Umbilical cord (tissue), 2 donors: ENCODE data around the gene PGF. TPM values are rescaled to one million over a fixed set of nuclear protein-coding genes. Genes with fewer than 3 reads are reported as not detected.
"Not testable (repeated sequence)": the region's sequence is repeated elsewhere in the genome, so short reads cannot be mapped to it uniquely, and the experiment has no call there.

Experiments
- DNase-seq: peaks from one replicate; pipeline ENCODE4 v3.0.0-alpha.2; 2015; ENCODE audit warnings: low spot score
- total RNA-seq: library from RNA; depleted of rRNA; stranded (reverse); fragments of >200 nt; gene quantifications from one replicate; pipeline ENCODE4 v1.2.3, GENCODE V29; 2014; ENCODE audit warnings: low replicate concordance; ENCODE audit not compliant: insufficient read depth

PGF gene
- total RNA-seq, 1 donor from 2014 or later: 9.4 TPM

DNA sequence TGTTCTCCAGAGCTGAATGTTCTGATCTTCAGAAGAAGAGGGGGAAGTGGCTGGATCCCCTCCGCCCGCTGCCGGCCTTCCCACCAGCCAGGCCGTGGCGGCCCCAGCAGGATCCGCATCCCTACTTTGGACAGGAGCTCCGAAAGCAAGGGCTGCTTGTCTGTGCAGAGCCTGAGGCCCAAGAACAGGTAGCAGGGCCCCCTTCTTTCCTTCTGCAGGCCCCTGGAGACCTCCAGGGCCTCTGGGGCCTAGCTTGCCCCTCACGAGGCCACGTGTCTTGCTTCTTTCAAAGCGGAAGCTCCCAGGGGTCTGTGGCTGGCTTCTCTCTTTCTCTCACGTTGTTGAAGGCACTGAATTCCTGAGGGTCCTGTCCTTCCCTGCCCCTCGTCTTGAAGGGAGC is 13.2 kb downstream of the PGF start:
- no peak for DNase-seq

DNA sequence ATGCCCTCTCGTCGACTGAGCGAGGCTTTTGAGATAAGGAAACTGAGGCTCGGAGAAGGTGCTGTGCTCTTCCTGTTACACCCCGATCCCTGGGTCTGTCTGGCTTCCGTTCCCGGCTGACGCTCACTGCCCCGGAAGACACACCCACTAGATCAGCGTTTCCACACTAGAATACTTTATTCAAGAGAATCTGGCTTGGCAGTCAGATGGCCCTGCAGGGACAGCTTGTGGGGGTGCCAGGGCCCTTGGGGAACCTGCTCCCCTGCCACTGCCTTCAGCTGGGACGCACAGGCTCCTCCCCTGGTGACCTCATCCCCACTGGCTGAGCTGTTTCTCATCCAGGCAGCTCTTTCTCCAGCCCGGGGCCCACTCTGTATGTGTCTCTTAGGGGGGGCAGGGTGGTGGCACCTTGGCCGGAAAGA is 13.7 kb downstream of the PGF start:
- DNase-seq: peak; percentile 72

DNA sequence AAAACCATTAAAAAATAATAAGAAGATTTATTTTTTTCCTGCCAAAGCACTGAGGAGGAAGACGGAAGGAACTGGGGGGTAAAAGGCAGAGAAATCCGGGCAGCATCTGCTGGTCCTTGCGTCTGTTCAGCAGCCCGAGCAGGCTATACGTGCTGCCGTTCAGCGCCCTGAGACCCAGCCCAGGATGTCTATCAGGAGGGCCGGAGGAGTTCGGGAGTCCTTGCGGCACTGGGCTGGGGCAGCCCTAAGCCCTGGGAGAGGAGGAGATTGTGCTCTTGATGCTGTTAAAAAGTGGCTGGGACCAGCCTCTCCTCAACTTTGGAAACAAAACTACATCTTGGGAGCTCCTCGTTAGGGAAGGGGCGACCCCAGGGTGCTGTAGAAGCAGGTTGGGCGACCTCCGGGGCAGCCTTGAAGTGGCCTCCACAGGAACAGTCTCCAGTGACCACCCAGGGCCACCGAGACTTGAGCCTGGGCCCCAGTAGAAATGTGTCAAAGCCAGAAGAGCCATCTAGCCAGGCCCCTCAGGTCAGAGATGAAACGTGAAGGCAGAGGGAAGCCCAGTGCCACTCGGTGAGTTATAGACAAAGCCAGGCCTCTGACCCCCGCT is 14.3 kb downstream of the PGF start:
- DNase-seq: no peak

DNA sequence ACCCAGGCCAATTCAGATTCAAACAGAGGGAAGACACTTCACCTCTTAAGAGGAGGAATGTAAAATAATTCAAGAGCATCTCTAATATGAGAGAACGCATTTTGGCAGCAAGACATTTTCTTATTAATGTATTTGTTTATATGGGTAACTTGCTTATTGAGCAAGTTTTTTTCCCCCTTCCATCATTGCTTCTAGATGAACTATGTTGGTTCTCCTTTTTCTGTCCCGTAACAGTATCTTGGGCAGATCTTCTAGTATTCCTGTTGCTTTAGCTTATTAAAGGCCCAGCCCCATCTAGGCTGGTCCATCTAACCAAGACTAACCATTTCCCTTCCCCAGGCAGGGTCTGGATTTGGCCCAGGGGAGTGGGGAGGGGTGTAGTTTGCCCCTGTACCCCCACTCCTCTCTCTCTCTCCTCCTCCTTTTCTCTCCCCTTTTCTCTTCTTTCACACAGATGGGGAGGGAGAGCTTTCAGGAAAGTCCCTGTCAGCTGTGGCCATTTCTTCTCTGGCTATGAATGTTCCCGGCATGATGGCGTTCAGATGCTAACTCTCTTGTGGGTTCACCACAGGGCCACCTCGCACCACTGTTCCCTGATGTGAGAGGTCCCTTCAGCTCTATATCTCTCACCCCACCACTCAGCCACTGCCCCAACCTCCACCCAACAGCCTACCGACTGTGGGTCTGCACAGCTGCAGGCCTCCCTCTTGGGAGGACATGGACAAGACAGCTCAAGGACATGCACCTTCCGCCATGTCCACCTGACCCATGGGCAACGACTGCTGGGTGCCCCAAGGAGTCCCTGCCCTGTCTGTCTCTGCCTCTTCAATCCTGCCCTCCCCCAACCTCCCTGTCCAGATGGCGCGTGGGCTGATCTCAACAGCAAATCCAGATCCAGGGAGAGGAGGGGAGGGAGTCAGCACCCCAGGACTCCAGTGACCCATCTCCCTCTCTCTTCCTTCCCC is 16.6 kb downstream of the PGF start:
- no peak for DNase-seq

DNA sequence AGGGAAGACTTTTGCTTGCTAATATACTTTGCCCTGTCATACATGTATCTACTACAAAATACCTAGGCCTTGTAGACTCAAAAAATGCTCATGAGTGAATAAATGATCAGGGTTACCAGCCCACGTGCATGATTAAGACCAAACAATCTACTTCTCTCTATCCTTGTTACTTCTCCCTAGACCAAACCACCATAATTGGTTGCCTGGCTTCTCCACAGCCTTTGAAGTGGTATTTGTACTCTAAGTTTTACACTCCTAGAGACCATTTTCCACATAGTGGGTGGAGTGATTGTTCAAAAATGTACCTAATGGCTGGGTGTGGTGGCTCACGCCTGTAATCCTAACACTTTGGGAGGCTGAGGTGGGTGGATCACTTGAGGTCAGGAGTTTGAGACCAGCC is 18.2 kb downstream of the PGF start:
- DNase-seq: no peak

DNA sequence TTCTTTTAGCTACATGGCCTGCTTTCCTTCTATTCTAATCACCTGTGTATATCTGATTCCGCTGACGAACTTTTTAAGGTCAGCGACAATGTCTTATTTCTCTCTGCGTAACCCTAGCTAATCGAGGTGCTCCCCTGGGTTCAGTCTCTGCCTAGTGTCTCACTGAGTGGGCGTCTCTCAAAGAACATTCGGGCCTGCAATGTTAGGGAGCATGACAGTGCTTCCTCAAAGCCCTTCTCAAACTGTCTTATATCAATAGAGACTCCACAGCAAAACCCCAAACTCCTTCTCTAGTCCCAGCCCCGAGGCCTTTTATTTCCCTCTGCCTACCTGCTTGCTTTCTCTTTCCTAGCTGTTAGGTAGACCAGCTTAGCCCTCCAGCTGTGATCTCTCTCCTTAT is 18.7 kb downstream of the PGF start:
- DNase-seq: no peak

DNA sequence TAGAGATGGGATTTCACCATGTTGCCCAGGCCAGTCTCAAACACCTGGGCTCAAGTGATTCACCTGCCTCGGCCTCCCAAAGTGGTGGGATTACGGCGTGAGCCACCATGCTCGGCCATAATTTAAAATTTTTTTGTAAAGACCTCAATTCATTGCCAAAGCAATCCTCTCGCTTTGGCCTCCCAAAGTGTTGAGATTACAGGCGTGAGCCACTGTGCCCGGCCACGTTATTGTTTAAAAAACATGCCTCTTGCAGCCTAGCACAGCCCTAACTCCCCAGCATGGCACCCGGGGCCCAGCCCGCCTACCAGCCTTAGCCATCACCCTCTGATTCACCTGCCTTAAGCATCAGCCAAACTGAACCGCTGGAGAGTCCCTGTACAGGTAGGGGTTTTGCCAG is 19.2 kb downstream of the PGF start:
- DNase-seq: no peak

DNA sequence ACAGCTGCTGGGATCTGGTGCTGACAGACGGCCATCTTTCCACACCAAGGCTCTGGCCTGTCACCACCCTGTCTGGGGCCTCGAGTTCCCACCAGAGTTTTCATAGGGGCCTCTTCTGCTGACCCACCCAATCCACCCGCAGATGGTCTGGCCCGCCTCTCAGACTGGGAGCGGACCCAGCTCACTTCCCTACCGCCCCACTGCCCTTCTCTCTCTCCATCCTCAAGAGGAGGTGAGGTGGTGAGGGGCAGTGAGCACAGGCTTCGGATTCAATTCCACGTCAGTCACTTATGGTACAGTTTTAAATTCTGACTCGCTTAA is 20.1 kb downstream of the PGF start:
- no peak for DNase-seq

DNA sequence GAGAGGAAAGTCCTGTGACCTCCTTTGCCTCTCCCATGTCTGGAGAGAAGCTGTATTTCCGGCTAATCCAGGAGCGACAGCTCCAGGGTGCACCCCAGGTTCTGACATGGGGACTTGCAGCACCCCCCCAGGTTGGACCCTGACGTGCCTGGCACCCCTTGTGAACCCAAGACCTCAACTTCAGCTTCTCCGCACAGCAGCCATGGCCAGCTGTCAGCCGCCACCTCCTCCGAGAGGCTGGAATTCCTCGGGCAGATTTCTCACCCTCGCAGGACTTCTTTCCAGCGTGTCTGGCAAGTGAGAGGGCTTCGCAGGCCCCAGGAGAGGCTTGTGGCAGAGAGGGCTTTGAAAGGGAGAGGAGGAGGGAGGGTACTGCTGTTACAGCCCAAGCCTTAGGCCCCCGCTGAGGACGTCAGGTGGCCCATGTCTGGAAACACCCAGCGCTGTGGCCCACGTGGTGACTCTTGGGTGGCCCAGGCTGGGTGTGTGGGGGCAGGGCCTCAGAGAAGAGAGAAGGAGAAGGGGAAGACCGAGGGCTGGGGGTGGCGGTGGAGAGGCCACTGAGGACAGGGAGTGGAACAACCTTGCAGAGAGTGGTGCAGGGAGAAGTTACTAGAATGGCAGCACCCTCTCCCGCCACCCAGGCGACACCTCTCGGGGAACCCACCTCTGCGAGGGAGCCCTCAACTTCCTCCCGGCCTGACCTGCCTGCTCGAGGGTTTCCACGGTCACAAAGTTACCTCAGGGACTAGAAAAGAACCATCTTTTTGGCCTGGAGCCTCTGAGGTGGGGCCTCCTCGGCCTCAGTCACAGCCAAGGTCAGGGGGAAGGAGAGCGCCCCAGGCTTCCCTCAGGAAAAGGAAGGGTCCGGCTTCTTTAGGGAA is 20.7 kb downstream of the PGF start:
- DNase-seq: no peak

DNA sequence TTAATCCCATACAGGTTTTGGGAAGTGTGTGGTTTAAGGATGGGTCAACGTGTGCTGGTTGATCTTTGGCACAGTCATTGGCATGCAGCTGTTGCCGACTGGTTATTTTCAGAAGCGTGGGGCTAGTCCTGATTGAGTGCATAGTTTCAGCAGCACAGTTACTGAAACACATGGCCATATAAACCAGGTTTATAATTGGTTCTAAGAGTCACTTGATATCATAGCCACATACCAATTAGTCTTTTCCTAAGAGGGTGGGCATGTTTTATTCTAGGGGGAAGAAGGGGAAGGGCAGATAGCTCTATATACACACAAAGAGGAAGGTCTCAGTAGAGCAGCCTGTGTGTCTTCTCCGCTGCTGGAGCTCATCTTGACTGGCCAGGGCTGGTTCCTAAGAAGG is 21.4 kb downstream of the PGF start:
- DNase-seq: no peak

DNA sequence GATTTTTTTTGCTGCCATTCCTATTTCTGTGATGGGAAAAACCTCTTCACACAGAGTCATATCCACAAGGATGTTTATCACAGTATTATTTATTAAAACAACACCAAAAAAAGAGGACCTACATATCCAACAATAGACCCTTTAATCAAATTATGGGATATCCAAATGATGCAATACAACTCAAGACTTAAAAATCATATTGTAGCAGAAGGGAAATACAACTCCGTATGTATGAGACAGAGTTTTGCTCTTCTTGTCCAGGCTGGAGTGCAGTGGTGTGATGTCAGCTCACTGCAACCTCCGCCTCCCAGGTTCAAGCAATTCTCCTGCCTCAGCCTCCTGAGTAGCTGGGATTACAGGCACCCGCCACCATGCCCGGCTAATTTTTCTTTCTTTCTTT is 22.5 kb downstream of the PGF start:
- not testable (repeated sequence) for DNase-seq

DNA sequence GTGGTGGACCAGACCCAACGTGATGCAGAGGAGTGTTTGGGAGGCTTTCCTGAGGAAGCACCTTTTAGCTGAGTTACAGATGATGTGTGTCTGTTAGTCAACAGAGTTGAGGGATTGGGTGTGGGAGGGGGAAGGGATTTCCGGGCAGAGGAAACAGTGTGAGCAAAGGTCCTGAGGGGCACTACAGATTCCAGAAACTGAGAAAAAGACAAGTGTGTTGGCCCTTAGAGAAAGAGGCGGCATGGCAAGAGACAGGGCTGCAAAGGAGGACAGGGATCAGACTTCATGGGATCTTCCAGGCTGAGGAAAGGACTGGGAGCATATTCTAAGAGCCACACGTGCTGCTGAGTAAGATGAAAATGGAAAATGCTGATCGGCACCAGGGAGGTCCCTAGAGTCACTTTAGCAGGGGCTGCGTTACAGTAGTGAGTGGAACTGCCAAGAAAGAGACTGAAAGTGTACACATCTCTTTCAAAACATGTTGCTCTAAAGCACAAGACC is 22.9 kb downstream of the PGF start:
- no peak for DNase-seq

DNA sequence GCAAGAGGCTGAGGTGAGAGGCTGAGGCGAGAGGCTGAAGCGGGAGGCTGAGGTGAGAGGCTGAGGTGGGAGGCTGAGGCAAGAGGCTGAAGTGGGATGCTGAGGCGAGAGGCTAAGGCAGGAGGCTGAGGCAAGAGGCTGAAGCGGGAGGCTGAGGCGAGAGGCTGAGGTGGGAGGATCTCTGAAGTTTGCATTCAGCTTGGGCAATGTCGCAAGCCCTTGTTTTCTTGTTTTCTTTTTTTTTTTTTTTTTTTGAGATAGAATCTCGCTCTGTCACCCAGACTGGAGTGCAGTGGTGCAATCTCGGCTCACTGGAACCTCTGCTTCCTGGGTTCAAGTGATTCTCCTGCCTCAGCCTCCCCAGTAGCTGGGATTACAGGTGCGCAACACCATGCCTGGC is 23.7 kb downstream of the PGF start:
- DNase-seq: not testable (repeated sequence)

DNA sequence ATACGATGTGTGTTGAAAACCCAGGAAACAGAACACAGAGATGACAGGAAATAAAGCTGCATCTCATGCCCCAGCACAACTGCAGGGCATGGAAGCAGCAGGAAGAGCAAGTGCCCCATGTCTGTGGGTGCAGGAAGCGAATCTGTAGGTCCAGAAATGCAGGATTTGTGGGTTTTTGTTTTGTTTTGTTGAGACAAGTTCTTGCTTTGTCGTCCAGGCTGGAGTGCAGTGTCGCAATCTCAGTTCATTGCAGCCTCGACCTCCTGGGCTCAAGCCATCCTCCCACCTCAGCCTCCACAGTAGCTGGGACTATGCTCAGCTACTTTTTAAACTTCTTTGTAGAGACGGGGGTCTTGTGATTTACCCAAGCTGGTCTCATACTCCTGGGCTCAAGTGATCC is 26.2 kb downstream of the PGF start:
- no peak for DNase-seq

DNA sequence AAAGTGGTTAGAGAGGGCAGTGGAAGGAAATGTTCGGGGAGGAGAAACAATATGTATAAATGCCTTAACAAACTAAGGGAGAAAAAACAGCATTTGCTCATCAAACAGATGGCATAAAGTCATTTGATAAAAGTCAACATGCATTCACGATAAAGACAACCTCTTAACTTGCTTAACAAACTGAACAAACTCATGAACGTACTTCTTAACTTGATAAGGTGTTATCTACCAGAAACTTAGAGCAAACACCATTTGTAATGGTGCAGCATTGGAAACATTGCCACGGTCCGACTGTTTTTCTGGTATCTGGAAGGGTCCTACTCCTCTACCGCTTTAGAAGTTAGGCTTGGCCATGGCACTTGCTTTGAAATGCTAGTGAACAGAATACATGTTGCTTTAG is 28.2 kb downstream of the PGF start:
- no peak for DNase-seq

DNA sequence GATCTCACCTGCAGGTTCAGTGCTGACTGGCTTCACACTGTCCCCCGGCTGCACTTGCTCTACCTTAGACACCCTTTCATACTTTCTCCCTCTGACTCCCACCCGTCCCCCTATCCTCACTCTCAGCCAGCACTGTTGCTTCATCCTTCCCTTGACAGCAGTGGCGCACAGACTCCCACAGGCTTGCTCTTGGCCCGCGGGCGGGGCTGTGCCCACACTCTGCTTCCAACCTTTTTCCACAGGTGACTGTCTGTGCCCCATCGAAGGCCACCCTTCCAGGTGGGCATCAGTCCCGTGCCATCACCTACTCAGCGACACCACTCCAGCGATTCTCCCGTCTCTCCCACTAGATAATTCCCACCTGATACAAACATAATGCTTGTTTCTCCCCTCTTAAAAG is 31.3 kb downstream of the PGF start:
- no peak for DNase-seq

DNA sequence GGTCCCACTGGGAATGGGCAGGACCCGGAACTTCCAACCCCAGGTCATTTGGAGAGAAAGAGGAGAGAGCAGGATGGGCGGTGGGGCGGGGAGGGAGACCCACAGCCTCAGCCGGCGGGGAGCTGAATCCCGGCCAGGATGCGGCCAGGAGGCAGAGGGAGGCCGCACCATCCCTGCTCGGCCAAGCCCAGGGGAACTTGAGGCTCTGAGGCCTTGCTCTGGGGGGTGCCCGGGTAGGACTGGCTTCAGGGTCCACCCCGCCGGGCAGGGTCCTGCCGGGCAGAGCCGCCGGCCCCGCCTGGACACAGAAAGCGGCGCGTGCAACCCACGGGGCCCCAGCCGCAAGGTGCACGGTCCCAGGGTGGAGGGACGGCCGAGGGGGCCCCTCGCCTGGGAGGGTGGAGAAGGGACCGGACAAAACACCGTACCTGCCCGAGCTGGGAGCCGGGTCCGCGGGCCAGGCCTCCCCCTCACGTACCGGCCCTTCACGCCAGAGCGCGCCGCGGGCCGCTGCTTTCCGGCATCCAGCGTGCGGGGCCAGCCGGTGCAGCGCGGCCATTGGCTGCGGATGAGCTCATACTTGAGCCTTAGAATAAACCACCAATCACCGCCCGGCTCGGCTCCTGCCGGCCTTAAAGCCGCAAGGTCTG is 32.5 kb downstream of the PGF start, which contains the start of gene RPS6KL1:
Gene RPS6KL1 (minus strand): TSS at position 509 of the 650 bp plus-strand sequence. CDS start 1,719 bp downstream, outside the sequence.
- peak; percentile 70 for DNase-seq

DNA sequence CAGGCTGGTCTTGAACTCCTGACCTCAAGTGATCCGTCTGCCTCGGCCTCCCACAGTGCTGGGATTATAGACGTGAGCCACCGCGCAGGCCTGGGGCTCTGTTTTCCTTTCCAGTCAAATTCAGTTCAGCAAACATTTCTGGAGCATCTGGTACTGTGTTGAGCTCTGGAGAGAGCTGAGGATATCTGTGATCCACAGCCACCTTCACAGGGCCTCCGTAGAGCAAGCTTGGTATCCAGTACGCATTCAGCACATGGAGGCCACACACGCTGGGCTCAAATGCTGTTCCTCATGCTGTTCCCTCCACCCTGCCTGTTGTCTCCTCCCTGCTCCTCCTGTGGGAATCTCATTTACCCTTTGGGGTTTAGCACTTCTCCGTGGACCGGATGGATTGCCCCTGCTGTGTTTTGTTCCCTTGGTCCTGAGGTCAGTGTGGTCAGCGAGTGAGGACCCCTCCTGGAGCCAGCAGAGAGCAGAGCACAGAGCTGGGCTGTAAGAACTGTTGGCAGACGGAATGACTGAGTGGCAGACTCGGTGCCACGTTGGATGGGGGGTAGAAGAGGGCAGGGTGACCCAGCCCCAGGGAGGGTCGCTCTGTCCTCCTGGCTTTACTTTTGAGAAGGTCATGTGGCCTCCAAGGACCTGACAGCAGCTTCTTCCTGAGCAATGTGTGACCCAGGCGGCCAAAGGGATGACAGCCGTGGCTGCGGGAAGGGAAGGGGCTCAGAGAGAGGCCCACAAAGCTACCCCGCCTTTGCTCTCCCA is 33.2 kb downstream of the PGF start:
- no peak for DNase-seq

DNA sequence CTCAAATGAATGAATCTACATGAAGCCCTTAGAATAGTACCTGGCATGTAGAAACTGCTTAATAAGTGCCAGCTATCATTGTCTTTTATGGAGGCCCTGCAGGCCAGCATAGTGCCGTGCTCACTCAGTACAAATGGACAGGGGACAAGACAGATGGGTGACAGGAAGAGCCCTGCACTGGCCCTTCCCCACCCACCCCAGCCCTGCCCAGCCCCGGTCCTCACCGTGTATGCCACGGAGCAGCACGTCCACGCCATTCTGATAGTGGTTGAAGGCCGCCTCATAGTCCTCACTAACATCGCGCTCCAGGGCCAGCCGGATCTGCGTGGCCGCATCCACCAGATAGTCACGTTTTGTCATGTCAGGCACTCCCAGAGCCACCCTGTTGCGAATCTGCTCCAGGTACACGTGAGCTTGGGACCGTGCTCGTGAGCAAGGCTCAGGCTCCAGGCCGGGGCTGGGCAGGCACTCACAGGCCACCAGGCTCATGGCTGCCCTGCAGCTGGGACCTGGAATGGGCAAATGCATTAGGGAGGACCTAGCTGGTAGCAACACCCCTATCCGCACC is 34.3 kb downstream of the PGF start:
- no peak for DNase-seq

DNA sequence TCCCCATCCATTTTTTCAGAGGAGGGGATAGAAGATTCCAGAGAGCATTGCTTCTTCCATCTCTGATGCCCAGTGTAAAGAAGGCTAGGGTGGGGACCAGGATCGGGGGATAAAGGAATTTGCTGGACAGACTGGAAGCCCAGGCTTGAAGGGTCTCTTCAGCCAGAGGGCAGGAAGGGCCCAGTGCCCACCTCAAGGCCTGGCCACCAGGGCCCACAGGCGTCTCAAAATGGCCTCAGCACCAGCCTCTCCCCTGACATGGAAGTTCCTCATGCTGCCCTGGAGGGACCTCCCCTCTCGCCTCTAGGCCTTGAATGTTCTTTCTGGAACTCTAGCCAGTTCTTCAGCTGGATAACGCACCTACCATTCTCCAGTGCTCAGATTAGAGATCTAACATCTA is 35.1 kb downstream of the PGF start:
- DNase-seq: no peak
